IPS-18c (cell line): ENCODE results near the gene ATG7.

Source experiments
- H3K4me3 ChIP-seq: 2 replicates; pipeline ENCODE4 v1.7.0; 2013; ENCODE audit warnings: low read depth, mild to moderate bottlenecking, low read length, moderate library complexity; ENCODE audit not compliant: insufficient read depth
- H3K9me3 ChIP-seq: one replicate; pipeline ENCODE4 v1.6.1; 2013; ENCODE audit warnings: mild to moderate bottlenecking, low read length, moderate library complexity; ENCODE audit not compliant: control insufficient read depth, insufficient read depth

The ATG7 gene, protein sequence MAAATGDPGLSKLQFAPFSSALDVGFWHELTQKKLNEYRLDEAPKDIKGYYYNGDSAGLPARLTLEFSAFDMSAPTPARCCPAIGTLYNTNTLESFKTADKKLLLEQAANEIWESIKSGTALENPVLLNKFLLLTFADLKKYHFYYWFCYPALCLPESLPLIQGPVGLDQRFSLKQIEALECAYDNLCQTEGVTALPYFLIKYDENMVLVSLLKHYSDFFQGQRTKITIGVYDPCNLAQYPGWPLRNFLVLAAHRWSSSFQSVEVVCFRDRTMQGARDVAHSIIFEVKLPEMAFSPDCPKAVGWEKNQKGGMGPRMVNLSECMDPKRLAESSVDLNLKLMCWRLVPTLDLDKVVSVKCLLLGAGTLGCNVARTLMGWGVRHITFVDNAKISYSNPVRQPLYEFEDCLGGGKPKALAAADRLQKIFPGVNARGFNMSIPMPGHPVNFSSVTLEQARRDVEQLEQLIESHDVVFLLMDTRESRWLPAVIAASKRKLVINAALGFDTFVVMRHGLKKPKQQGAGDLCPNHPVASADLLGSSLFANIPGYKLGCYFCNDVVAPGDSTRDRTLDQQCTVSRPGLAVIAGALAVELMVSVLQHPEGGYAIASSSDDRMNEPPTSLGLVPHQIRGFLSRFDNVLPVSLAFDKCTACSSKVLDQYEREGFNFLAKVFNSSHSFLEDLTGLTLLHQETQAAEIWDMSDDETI

DNA sequence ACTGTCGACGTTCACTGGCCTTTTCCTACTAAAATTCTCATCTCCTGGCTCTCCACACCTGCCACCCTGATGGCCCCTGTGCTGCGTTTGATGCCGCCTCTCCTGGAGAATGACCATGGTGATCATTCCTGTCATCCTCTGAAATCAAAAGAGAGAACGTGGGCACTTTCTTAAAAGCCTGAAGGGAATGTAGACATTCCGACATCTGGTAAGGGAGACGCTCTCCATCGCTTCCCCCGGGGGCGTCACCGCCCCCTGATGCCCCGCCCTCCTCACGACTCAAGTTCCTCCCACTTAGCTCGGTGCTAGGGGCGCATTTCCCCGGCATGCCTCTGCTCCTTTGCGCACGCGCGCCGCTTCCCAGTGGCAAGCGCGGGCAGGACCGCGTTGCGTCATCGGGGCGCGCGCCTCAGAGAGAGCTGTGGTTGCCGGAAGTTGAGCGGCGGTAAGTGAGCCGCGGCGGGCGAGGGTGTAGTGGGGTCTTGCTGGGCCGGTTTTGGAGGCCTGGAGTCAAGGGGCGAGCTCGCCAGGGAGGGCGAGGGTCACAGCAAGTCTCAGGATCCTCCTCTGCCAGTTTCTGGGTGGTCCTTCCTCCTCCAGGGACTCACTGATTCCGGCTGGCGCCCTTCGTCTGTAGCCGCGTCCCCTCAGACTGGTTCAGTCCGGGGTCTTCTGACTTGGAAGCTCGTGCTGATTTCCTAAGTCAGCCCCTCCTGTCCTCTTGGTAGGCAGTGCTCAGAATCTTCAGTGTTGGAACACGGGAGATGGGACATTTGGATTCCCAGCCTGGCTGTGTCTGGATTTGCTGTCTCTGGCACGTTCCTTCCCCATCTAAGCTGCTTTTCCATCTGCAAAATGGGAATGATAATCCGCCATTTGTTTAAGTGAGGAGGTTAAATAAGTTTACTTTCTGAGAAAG is at the start of gene ATG7:
Gene ATG7 (plus strand): TSS at position 412 of the 919 bp plus-strand sequence. CDS start 26,299 bp downstream, outside the sequence.
- Histone ChIP-seq H3K9me3 (no peaks in the 10 kb centered on the region), H3K4me3 (peak within 1 kb of the TSS; percentile 79)

DNA sequence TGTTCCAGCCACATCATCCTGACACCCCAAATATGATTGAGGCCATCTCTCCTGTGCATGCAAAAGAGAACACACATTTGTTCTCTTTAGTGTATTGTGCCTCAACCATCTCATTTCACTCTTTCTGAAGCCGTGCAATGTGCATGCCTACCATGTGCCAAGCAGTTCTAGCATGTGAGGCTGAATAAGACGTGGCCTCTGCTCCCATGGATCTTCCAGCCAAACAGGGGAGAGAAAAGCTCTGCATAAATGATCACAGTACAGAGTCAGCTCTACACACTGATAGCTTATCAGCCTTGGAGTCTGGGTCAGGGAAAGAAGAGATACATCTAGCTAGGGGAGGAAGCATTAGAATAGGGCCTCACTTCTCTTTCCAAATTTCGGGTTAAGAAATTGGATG is 48.2 kb upstream of the ATG7 start:
- no peak overlapping the region for H3K4me3 ChIP-seq
- no peaks in the 10 kb centered on the region for H3K9me3 ChIP-seq

DNA sequence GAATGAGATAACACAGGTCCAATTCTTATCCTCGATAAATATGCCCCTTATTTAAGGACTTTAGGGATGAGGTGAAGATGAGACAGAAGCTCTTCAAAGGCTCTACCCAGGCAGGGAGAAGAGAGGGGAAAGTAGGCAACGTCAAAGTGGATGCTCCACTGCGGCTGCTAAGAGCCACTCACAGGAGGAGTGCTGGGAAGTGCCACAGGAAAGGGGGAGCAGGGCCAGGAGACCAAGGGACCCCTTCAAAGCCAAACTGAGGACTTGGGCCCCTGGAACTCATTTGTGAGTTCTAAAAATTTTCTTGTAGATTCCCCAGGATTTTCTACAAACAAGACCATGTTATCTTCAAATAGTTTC is 47.3 kb upstream of the ATG7 start:
- H3K4me3 ChIP-seq: no peak overlapping the region
- H3K9me3 ChIP-seq: no peaks in the 10 kb centered on the region

DNA sequence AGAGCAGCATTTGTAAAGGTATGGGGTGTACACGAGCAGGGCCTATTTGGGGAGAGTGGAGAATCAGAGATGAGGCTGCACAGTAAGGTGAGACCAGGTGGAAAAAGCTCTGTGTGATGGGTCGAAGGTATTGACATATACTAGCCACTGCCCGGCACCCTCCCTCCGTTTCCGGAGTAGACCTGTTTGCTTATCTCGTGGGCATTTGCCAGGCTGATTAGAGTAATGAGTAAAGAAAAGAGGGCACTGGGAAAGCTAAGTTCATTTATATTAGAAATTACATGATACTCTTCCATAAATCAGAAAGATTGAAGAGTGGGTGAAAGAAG is 46.2 kb upstream of the ATG7 start:
- no peak overlapping the region for H3K4me3 ChIP-seq
- no peaks in the 10 kb centered on the region for H3K9me3 ChIP-seq

DNA sequence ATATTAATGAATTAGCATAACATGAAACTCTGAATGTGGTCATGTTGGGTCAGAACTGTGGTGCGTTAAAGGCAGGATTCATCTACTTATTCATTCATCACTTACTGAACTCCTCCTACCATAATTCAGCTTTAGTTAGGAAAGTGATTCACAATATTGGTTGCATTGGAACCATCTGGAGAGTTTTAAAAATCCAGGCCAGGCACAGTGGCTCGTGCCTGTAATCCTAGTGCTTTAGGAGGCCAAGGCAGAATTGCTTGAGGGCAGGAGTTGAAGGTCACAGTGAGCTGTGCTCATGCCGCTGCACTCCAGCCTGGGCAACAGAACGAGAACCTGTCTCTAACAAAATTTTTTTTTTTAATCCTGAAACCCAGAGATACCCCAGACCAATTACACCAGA is 44.2 kb upstream of the ATG7 start:
- Histone ChIP-seq H3K4me3 (no peak overlapping the region), H3K9me3 (no peaks in the 10 kb centered on the region)

DNA sequence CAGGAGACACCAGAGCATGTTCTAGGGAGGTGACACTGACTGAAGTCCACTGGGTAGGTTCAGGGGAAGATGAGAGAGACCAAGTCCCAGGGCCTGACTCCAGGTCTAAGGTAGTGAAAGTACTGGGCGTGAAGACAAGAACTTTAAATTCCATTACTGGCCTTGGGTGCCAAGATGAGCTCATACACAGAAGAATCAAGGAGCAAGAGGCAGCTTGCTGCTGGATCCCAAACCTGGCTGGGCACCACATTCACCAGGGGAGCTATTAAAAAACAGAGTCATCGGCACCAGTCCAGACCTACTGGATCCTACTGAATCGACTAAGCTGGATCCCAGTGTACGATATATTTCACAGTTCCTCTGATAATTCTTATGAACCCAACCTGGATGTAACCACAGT is 42.1 kb upstream of the ATG7 start:
- H3K4me3 ChIP-seq: no peak overlapping the region
- H3K9me3 ChIP-seq: no peaks in the 10 kb centered on the region

DNA sequence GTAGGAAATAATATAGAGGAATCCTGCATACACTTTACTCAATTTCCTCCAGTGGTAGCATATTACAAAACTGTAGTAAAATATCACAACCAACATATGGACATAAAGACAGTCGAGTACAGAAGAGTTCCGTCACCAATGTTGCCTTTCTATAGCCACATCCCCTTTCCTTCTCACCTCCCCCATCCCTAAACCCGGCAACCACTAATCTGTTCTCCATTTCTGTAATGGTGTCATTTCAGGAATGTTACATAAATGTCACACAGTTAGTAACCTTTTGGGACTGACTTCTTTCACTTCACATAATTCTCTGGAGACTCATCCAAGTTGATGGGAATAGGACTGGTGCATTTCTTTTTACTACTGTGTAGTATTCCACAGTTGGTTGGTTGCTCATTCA is 41.4 kb upstream of the ATG7 start:
- H3K4me3 ChIP-seq: no peak overlapping the region
- no peaks in the 10 kb centered on the region for H3K9me3 ChIP-seq

DNA sequence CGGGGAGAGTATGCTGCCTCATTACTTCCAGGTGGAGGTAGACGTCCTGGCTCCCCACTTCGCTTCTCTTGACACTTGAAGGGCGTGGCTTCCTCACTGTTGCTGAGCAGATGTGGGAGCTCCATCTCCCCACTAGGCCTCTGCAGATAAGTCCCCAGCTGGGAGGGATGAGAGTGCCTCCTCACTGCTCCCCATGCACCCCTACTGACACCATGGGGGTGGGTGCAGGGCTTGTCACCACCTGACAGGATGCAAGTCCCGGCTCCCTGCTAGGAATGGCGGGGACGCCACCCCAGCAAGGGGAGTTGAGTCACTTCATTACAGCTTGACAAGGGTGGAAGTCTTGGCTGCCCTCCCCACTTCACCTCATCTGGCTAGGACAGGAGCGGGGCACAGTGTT is 36.8 kb upstream of the ATG7 start:
- H3K9me3 ChIP-seq: no peaks in the 10 kb centered on the region
- no peak overlapping the region for H3K4me3 ChIP-seq

DNA sequence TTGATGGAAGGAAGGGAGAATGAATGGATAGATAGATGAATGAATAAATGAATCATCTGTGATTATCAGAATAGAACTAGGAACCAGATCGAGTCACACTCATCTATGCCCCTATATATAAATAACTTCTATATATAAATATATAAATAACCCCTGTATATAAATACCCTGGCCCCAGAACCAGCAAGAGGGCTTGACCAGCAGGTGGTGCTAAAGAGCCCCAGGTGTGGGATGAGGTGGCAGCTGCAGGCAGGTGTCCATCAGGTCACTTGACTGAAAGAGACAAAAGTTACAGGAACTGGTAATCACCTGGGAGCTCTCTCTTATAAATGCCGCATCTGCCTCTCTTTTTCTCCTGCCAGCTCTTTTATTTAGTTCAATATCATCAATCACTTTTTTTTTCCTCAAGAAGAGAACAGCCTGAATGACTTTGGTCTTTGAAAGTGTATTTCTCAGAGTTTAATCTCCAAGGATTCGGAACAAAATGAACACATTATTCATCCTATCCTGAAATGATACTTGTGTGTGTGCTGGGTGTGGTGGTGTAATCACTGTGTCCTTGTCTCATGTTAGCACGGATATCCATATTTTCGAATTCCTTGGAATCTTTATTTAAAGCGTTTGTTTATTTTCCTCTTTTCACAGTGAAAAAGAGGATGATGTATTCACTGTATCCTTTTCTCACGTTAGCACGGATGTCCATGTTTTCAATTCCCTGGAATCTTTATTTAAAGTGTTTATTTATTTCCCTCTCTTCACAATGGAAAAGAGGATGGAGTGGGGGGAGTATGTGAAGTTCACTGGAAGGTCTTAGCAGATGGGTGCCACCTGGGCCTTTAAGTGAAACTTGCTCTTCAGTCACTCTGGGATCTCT is 35.4 kb upstream of the ATG7 start:
- Histone ChIP-seq H3K9me3 (no peaks in the 10 kb centered on the region), H3K4me3 (no peak overlapping the region)

DNA sequence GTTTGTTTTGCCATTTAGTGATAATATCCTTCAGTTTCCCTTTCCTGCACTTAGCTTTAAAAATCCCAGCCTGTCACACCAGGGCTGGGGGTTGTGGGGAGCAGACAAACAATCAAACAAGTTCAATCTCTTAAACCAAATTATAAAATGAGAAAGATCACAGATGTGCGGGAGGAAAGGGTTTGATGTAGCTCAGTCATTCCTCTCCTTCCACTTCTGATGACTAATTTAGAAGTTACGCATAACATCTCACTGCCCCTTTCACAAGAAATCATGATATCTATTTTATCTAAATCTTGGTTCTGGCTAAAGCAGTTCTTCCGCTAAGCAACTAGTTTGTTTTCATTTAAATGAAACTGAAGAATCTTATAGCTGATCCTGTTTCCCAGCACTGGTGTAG is 34.1 kb upstream of the ATG7 start:
- no peak overlapping the region for H3K4me3 ChIP-seq
- no peaks in the 10 kb centered on the region for H3K9me3 ChIP-seq

DNA sequence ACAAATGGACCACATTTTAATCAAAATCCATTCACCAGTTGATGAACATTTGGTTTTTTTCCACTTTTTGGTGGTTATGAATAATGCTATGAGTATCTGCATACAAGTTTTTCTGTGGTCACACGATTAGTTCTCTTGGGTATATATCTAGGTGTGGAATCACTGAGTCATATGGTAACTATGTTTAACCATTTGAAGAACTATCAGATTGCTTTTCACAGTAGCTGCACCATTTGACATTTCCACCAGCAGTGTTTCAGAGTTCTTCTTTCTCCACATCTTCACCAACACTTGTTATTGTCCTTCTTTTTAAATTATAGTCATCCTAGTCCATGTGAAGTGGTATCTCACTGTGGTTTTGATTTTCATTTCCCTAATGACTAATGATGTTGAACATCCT is 33.3 kb upstream of the ATG7 start:
- Histone ChIP-seq H3K4me3 (no peak overlapping the region), H3K9me3 (no peaks in the 10 kb centered on the region)

DNA sequence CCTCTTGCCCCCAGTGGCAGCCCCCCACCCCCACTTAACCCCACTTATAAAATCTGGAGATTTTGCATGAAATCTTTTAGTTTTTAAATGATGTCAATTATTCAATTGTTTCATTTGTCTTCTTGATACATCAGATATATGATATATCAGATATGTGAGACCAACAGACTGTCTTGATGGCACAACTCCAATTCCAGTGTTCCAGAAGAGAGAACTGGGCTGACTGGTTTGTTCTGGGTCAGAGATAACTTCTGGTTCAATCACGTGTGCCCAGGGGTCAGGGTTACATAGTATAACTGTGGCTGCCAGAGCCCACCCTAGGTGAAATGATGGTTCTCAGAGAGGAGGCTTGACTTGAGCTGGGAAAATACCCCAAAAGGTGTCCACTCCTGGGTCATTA is 32.4 kb upstream of the ATG7 start:
- Histone ChIP-seq H3K9me3 (no peaks in the 10 kb centered on the region), H3K4me3 (no peak overlapping the region)

DNA sequence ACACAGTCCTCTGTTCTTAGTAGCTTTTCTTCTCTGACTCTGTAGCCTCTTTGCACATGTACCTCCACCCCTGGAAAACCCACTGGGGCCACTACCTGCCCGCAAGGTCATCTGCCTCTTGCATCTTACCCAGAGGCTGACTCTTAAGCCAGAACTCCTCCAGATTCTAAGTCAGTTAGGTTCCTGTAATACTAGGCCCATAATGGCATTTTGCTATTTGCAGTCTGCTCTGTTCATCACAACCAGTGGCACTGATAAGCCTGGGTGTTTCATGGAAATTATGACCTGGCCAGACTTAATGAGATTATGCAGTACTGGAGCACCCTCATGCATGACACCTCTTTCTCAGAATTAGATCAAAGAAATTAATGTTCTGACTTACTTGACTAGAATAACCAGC is 31.7 kb upstream of the ATG7 start:
- no peak overlapping the region for H3K4me3 ChIP-seq

DNA sequence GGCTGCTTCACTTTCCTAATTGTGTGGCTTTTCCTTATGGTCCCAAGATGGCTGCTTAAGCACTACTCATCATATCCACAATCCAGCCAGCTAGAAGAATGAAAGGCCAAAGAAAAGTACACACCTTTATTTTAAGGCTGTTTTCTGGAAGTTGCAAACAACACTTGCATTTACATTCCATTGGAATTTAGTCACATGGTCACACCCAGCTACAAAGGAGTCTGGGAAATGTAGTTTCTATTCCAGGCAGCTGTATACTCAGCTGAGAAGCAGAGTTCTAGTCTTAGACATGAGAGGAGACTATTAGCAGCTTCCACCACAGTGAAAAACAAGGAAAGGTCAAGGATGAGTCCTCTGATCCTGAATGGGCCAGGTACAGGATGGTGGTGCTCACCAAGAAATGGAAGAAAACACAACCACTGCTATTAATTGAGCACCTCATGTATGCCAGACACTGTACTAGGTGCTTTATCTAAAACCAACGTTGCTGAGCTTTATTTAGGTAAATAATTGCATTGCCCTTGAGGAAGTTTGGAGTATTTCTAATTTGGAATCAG is 28.0 kb upstream of the ATG7 start:
- Histone ChIP-seq H3K4me3 (no peak overlapping the region), H3K9me3 (no peaks in the 10 kb centered on the region)

More for the DNA sequence above, 31.7 kb upstream of the ATG7 start:
- no peaks in the 10 kb centered on the region for H3K9me3 ChIP-seq

DNA sequence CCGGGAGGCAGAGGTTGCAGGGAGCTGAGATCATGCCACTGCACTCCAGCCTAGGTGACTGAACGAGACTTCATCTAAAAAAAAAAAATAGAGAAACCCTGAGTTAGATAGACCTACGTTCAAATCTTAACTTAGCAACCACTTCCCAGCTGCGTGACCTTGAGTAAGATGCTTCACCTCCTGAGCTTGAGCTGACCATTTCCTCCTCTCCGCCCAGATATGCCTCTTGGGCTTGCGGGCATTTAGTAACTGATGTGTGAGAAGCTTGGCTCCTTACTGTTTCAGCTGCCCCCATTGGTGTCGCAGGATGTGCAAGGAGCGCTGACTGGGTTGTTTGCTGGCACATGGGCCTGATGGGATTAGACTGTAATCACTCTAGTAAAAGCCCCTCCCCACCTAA is 26.9 kb upstream of the ATG7 start:
- no peak overlapping the region for H3K4me3 ChIP-seq
- no peaks in the 10 kb centered on the region for H3K9me3 ChIP-seq

DNA sequence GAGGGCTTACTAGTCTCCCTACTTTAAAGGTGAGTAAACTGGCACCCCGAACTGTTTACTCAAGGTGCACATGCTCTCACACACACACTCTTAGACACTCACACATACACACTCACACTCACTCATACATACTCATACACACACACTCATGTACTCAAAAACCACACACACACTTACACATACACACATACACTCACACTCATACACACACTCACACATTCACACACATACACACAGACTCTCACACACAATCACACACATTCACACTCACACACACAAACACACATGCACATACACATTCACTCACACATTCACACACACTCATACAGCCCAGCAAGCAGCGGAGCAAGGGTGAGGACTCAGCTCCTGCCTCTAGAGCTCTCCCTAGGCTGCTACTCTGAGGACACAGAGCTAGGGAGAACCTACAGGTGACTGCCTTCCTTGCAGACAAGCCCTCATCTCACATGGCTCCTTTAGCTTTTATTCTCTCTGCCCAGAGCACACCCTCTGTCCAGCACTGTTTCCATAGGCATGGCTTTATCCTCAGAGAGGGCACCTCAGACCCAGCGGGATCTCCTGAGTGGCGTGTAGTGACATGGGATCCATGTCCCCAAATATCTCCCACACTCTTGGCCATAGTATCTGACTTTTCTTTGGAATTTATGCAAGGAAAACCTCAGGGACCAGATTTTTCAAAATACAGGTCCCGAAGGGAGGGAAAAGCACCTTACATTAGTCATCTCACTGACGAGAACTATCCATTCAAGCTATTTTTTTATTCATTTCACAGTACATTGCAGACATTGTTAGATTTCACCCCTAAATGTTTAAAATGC is 26.2 kb upstream of the ATG7 start:
- Histone ChIP-seq H3K4me3 (no peak overlapping the region), H3K9me3 (no peaks in the 10 kb centered on the region)
